Liver (tissue), 9 donors: Measurements from ENCODE around the gene TBCD. TPM values are rescaled to one million over a fixed set of nuclear protein-coding genes. Genes with fewer than 3 reads are reported as not detected.

Source experiments
- DNase-seq: peaks from one replicate; pipeline ENCODE4 v3.0.0-alpha.2; 2017; ENCODE audit warnings: low spot score
- H3K27ac ChIP-seq, 2 donors: one replicate each; pipeline ENCODE4 v1.7.0; 2013; ENCODE audit warnings: inconsistent platforms in 2 of 2, low read length in 2 of 2, control low read depth in 1 of 2, low read depth in 1 of 2, mild to moderate bottlenecking in 1 of 2
- H3K27me3 ChIP-seq, 4 donors: one replicate each; pipeline versions ENCODE4 v1.6.1 to v1.7.0; 2013; ENCODE audit warnings: low read length in 3 of 4, inconsistent platforms in 1 of 4, mild to moderate bottlenecking in 1 of 4, moderate library complexity in 1 of 4; ENCODE audit not compliant: control insufficient read depth in 4 of 4, insufficient read depth in 4 of 4
- H3K36me3 ChIP-seq, 4 donors: one replicate each; pipeline versions ENCODE4 v1.6.1 to v1.7.0; 2013; ENCODE audit warnings: low read length in 3 of 4, mild to moderate bottlenecking in 3 of 4, low read depth in 1 of 4, moderate library complexity in 1 of 4; ENCODE audit not compliant: control insufficient read depth in 4 of 4, insufficient read depth in 3 of 4
- H3K4me1 ChIP-seq, 4 donors: one replicate each; pipeline versions ENCODE4 v1.6.1 to v1.7.0; 2013; ENCODE audit warnings: low read length in 3 of 4, mild to moderate bottlenecking in 3 of 4, moderate library complexity in 1 of 4; ENCODE audit not compliant: control insufficient read depth in 4 of 4, insufficient read depth in 4 of 4
- H3K4me3 ChIP-seq, 3 donors: one replicate each; pipeline versions ENCODE4 v1.6.1 to v1.7.0; 2013; ENCODE audit warnings: low read length in 3 of 3, control low read depth in 1 of 3, low read depth in 1 of 3, mild to moderate bottlenecking in 1 of 3
- H3K9ac ChIP-seq, 2 donors: one replicate each; pipeline ENCODE4 v1.7.0; 2013; ENCODE audit warnings: low read length in 2 of 2, mild to moderate bottlenecking in 2 of 2, moderate library complexity in 2 of 2, control low read depth in 1 of 2, low read depth in 1 of 2
- H3K9me3 ChIP-seq, 4 donors: one replicate each; pipeline versions ENCODE4 v1.6.1 to v1.7.0; 2013; ENCODE audit warnings: low read length in 3 of 4; ENCODE audit not compliant: control insufficient read depth in 4 of 4
- EGR1 ChIP-seq, 2 donors: IDR thresholded peaks; 2 replicates each; pipeline ENCODE4 v1.6.1; 2016 to 2018; ENCODE audit warnings: antibody characterized with exemption in 2 of 2, low read depth in 2 of 2
- FOXA1 ChIP-seq: IDR thresholded peaks from 2 replicates; pipeline ENCODE4 v1.6.1; 2016; ENCODE audit warnings: antibody characterized with exemption
- FOXA2 ChIP-seq: IDR thresholded peaks from 2 replicates; pipeline ENCODE4 v1.6.1; 2016; ENCODE audit warnings: antibody characterized with exemption
- GABPA ChIP-seq, 2 donors: IDR thresholded peaks in 1 of 2; conservative IDR thresholded peaks in 1 of 2; 2 replicates each; pipeline ENCODE4 v1.6.1; 2016; ENCODE audit warnings: antibody characterized with exemption in 2 of 2, mild to moderate bottlenecking in 1 of 2, moderate library complexity in 1 of 2
- HNF4A ChIP-seq, 2 donors: conservative IDR thresholded peaks; 2 replicates each; pipeline ENCODE4 v1.6.1; 2016; ENCODE audit warnings: antibody characterized with exemption in 2 of 2, mild to moderate bottlenecking in 2 of 2
- HNF4G ChIP-seq: IDR thresholded peaks from 2 replicates; pipeline ENCODE4 v1.6.1; 2016; ENCODE audit warnings: antibody characterized with exemption
- JUND ChIP-seq, 2 donors: IDR thresholded peaks; 2 replicates each; pipeline ENCODE4 v1.6.1; 2016; ENCODE audit warnings: antibody characterized with exemption in 2 of 2
- NR2F2 ChIP-seq: IDR thresholded peaks from 2 replicates; pipeline ENCODE4 v1.6.1; 2016; ENCODE audit warnings: antibody characterized with exemption
- RAD21 ChIP-seq, 2 donors: IDR thresholded peaks; 2 replicates each; pipeline ENCODE4 v1.6.1; 2016; ENCODE audit warnings: antibody characterized with exemption in 2 of 2, mild to moderate bottlenecking in 2 of 2
- RXRA ChIP-seq, 2 donors: IDR thresholded peaks; 2 replicates each; pipeline ENCODE4 v1.6.1; 2017 to 2018; ENCODE audit warnings: antibody characterized with exemption in 2 of 2, mild to moderate bottlenecking in 1 of 2
- SP1 ChIP-seq: IDR thresholded peaks from 2 replicates; pipeline ENCODE4 v1.6.1; 2018; ENCODE audit warnings: antibody characterized with exemption, mild to moderate bottlenecking
- TAF1 ChIP-seq: conservative IDR thresholded peaks from 2 replicates; pipeline ENCODE4 v1.6.1; 2016; ENCODE audit warnings: antibody characterized with exemption, mild to moderate bottlenecking
- YY1 ChIP-seq: IDR thresholded peaks from 2 replicates; pipeline ENCODE4 v1.6.1; 2016; ENCODE audit warnings: antibody characterized with exemption, mild to moderate bottlenecking
- WGBS: extraction: QIAGEN DNeasy Blood & Tissue Kit; methylation state at CpG from one replicate; pipeline ENCODE4 v1.1.7; 2013; 5-methylcytosine and 5-hydroxymethylcytosine counted together
- polyA plus RNA-seq, 2 donors: library from polyadenylated mRNA; stranded (reverse) in 1 of 2; unstranded in 1 of 2; fragments of 200-250 nt in 1 of 2; fragments of >200 nt in 1 of 2; fragmentation: Nextera tagmentation in 1 of 2; extraction: Ambion mirVana in 1 of 2; gene quantifications; one replicate each; pipeline versions ENCODE4 v1.2.1 to v1.2.3, GENCODE V29; 2013 to 2015
- total RNA-seq, 2 donors: library from RNA; depleted of rRNA; stranded (reverse); fragments of >200 nt; gene quantifications; one replicate each; pipeline ENCODE4 v1.2.3, GENCODE V29; 2014
- TF ChIP-seq, protein P1 (sequence below): IDR thresholded peaks from 2 replicates; pipeline ENCODE4 v1.6.1; 2016; ENCODE audit warnings: antibody characterized with exemption
- TF ChIP-seq, protein P2 (sequence below): fragments of 150-350 bp; IDR thresholded peaks from 2 replicates; pipeline ENCODE4 v1.5.1; 2017; ENCODE audit warnings: improper control_type of control experiment, low read depth, low read length; ENCODE audit not compliant: missing input control
- TF ChIP-seq, protein P3 (sequence below): IDR thresholded peaks from 2 replicates; pipeline ENCODE4 v1.6.1; 2016; ENCODE audit warnings: antibody characterized with exemption
- TF ChIP-seq, protein P4 (sequence below): IDR thresholded peaks from 2 replicates; pipeline ENCODE4 v1.6.1; 2016; ENCODE audit warnings: antibody characterized with exemption
- donor health status: healthy.
- donor health status: healthy.
- donor health status: healthy.
- donor health status: healthy.
- donor health status: healthy.

TBCD gene
- total and polyA plus RNA-seq, 4 donors = 29.8 to 42.2 (median 33.0) TPM

DNA sequence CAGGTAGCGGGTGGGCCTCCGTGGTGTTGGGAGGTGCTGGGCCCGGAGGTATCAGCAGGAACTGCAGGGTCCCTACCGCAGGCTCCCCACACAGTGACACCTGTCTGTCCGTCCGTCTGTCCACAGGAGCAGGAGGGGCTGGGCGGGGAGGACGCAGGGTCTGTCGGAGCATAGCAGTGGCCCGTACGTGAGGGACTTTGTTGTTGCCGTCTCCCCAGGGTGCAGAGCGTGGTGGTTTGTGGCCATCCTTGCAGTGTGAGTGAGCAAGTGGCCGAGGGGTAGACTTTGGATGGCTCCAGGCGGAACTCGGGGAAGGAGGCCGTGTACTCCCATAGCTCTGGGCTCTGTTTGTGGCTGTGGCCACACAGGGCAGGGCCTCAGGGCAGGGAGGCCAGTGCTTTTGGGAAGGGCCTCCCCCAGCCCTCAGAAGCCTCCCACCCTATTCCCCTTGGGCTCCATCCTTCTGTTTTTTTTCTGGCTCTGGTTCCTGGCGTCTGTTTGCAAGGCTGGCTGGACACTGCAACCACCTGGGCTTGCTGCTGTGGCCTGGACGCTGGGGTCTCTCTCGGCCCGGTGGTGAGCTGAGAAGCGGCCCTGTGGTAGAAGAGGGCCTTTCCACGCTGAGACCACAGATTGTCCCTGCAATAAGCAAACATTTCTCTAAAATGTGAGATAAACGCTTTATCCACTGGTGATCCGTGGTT, 128.9 kb downstream of the TBCD start:
- H3K4me3 ChIP-seq = no peak overlapping the region
- no peaks in the 10 kb centered on the region for H3K27me3 ChIP-seq
- WGBS = 93% methylated on average over 25 of the region's 25 CpGs
- H3K9me3 ChIP-seq = no peaks in the 10 kb centered on the region
- peaks cover 0 to 8% (median 4%) of the 10 kb centered on the region in 4 donors for H3K4me1 ChIP-seq
- no peak overlapping the region for H3K9ac ChIP-seq
- H3K36me3 ChIP-seq = no peaks in the 10 kb centered on the region
- no peak overlapping the region for H3K27ac ChIP-seq
- no peak for DNase-seq
- TF ChIP-seq RXRA (IDR thresholded peaks at IDR 0.05) = no peak
- TF ChIP-seq NR2F2 = no peak
- TF ChIP-seq FOXA2 = no peak
- TF ChIP-seq RAD21 (IDR thresholded peaks at IDR 0.05) = no peak
- TF ChIP-seq, protein P1, sequence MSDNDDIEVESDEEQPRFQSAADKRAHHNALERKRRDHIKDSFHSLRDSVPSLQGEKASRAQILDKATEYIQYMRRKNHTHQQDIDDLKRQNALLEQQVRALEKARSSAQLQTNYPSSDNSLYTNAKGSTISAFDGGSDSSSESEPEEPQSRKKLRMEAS = no peak
- TF ChIP-seq HNF4A (conservative IDR thresholded peaks at IDR 0.05) = no peak
- no peak for TF ChIP-seq SP1
- TF ChIP-seq, protein P2, sequence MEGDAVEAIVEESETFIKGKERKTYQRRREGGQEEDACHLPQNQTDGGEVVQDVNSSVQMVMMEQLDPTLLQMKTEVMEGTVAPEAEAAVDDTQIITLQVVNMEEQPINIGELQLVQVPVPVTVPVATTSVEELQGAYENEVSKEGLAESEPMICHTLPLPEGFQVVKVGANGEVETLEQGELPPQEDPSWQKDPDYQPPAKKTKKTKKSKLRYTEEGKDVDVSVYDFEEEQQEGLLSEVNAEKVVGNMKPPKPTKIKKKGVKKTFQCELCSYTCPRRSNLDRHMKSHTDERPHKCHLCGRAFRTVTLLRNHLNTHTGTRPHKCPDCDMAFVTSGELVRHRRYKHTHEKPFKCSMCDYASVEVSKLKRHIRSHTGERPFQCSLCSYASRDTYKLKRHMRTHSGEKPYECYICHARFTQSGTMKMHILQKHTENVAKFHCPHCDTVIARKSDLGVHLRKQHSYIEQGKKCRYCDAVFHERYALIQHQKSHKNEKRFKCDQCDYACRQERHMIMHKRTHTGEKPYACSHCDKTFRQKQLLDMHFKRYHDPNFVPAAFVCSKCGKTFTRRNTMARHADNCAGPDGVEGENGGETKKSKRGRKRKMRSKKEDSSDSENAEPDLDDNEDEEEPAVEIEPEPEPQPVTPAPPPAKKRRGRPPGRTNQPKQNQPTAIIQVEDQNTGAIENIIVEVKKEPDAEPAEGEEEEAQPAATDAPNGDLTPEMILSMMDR = no peak
- no peak for TF ChIP-seq HNF4G
- TF ChIP-seq, protein P3, sequence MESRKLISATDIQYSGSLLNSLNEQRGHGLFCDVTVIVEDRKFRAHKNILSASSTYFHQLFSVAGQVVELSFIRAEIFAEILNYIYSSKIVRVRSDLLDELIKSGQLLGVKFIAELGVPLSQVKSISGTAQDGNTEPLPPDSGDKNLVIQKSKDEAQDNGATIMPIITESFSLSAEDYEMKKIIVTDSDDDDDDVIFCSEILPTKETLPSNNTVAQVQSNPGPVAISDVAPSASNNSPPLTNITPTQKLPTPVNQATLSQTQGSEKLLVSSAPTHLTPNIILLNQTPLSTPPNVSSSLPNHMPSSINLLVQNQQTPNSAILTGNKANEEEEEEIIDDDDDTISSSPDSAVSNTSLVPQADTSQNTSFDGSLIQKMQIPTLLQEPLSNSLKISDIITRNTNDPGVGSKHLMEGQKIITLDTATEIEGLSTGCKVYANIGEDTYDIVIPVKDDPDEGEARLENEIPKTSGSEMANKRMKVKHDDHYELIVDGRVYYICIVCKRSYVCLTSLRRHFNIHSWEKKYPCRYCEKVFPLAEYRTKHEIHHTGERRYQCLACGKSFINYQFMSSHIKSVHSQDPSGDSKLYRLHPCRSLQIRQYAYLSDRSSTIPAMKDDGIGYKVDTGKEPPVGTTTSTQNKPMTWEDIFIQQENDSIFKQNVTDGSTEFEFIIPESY = no peak
- TF ChIP-seq, protein P4, sequence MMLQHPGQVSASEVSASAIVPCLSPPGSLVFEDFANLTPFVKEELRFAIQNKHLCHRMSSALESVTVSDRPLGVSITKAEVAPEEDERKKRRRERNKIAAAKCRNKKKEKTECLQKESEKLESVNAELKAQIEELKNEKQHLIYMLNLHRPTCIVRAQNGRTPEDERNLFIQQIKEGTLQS = no peak
- no peak for TF ChIP-seq YY1

DNA sequence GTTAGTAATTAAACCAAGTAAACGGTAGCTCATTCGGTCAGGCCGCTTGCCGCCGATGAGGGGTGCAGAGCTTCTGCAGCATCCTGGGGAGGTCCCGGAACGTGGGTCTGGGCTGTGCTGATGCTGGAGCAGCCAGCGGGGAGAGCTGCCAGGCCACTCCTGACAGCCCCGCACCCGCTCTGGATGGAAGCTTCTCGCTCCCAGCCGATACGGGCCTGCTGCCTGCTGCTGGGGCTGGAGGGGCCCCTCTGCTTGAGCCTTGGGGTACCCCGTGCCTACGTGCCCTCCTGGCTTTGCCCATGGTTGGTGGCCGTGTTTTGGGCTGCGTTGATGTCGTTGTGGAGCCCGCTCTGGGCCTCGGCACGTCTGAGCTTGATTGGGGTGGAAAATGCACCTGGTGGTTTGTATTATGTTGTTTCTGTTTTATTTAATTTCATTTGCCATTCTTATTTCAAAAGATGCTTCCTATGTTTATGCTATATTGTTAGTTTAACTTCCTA, 129.5 kb downstream of the TBCD start:
- no peak overlapping the region for H3K27ac ChIP-seq
- no peak for DNase-seq

More for the DNA sequence above, 129.5 kb downstream of the TBCD start:
- no peaks in the 10 kb centered on the region for H3K36me3 ChIP-seq
- H3K4me1 ChIP-seq = peaks cover 0 to 10% (median 4%) of the 10 kb centered on the region in 4 donors
- TF ChIP-seq RXRA (IDR thresholded peaks at IDR 0.05) (no peak), GABPA (IDR thresholded peaks at IDR 0.05 in 1 of 2, conservative IDR thresholded peaks at IDR 0.05 in 1 of 2) (no peak), NR2F2 (no peak), HNF4A (conservative IDR thresholded peaks at IDR 0.05) (no peak), FOXA1 (no peak), RAD21 (IDR thresholded peaks at IDR 0.05) (no peak), HNF4G (no peak), TAF1 (no peak), FOXA2 (no peak), EGR1 (IDR thresholded peaks at IDR 0.05; ENCODE audit: low read depth in 2 of 2) (no peak), YY1 (no peak), JUND (IDR thresholded peaks at IDR 0.05) (no peak), SP1 (no peak)
- TF ChIP-seq, protein P2 = no peak
- TF ChIP-seq, protein P4 = no peak
- TF ChIP-seq, protein P3 = no peak
- TF ChIP-seq, protein P1 = no peak
- H3K9me3 ChIP-seq = no peaks in the 10 kb centered on the region
- 89% methylated on average over 21 of the region's 21 CpGs for WGBS
- H3K4me3 ChIP-seq = no peak overlapping the region
- H3K9ac ChIP-seq = no peak overlapping the region
- no peaks in the 10 kb centered on the region for H3K27me3 ChIP-seq
